Hepatic stellate cell (primary cell): Measurements from ENCODE around the gene NF1.

ENCODE experiments used
- DNase-seq: peaks from one replicate; pipeline ENCODE4 v3.0.0; 2011; ENCODE audit warnings: low spot score

The NF1 gene

DNA sequence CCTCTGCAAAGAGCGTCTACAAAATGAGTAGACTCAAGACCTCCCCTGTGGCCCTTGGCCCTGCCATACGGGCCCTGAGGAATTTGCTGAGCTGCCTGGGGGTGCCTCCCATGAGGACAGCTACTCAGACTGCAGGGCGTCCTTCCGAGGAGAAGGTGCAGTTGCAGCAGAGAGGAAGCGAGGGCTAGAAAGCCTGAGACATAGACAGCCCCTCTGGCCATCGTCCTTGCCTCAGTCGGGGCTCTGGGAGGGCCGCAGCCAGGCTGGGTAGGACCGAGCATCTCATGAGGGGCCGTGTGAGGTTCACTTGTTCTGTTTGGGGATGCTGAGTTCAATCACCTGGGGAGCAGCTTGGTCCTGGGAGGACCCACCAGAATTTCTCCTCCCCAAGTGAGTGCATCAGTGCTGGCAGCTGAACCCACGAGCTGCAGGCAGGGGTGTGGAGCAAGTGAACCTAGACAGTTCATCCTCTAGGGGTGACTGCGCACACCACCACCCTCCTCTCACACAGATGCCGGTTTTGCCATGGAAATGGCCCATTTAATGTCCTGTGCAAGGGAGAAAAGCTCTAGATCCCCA is 317.0 kb downstream of the NF1 start:
- no peak for DNase-seq

DNA sequence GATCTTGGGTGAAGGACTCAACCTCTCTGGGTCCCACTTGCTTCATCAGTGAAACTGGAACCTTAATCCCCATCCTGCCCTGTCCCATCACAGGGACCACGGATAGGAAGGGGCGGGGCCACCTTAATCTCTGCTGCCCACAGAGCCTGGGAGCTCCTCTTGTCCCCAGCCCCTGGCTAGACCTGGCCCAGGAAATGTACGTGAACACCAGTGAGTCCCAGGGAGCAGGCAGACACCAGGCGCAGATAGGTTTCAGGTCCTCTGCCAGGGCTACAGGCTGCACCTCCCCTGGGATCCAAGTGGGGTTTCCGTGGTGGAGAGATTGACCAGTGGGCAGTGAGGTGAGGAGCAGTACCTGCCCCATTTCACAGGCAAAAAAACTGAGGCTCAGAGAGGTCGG is 317.7 kb downstream of the NF1 start:
- no peak for DNase-seq

DNA sequence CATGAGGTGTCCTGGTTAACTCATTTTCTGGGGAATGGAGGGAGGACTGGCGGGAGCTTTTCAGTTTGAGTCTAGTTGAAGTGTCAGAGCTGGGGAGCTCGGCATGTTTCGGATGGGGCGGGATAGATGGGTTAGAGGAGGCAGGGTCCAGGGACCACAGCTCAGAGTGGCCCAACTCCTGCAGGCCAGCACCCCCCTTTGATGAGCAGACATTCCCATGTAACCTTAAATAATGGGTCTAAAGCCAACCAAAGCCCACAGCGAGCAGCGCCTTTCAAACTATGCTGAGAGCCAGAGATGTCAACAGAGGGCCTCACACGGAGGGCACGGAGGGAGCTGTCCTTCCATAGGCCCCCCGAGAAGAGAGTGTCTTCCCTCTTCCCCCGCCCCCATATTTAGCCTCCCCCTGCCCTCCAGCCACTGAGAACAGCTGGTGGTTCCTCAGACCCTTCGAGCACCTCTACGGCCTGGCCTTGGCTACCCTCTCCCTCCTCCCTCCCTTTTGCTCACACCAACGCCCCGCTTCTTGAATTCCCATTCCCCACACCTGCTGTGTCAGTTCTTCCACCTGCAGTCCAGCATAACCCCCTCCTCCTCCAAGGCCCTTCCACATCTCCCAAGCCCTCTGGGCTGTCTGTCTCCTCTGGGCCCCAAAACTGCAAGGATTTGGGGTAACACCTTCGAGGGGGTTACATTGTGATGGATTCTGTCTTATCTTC is 318.5 kb downstream of the NF1 start:
- no peak for DNase-seq

DNA sequence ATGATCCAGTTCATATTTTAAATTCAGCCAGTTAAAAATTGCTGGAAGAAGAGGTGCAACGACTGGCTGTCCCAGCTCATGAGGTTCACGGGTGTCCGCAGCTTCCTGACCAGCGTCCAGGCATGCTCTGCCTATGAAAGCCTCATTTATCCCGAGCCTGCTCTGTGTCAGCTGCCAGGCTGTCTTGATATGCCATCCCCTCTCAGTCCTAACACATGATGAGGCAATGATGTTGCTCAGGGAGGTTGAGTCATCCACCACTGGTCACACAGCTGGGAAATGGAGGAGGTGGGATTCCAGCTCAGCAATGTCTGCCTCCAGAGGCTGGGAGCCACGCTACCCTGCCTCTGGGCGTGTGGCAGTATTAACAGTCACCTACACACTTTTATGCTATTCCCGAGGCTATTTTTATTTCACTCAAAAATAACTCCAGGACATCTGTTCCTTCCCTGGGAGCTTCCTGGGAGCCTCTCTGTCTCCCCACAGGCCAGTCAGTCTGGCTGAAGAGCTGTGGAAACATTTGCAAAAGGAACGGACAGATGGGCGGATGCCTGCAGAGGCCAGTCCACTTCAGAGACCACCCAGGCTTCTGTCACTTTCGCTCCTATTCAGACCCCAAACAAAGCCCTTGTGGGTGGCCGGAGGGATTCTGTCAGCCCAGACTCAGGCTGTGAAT is 319.2 kb downstream of the NF1 start:
- peak; percentile 91 for DNase-seq

DNA sequence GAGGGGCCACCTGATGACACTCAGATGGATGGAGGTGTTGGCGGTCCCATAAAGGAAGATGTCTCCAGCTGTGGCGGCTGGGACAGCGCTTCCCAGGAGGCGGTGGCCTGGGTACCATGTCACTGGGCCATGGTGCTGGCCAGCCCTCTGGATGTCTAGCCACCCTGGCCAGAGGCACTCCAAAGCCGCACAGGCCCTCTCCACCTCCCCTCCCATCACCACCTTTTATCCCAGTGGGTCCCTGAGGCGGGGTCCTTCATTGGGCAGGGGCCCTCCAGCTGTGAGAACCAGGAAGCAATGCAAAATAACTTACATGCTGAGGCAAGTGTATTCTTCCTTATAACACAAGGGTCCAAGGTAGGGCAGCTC is 319.8 kb downstream of the NF1 start:
- DNase-seq, result no peak

DNA sequence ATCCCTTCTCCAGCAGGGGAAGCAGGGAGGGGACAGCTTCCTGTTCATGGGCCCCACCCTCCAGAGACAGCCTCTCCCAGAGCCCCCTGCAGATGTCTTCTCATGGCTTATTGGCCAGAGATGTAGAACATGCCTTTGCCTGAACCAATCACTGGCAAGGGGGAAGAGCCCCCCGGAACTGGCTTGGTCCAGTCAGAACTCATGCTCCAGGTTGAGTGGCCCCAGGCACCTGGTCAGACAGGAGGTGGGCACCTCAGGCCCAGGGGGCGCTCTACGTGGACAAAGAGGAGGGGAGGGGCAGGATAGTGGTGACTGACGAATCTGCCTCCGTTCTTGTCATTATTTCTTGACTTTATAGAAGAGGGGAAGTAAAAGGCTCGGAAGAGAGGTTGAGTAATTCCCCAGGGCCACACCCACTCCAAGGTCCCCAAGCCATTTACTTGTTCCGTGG is 320.3 kb downstream of the NF1 start:
- DNase-seq, result no peak

DNA sequence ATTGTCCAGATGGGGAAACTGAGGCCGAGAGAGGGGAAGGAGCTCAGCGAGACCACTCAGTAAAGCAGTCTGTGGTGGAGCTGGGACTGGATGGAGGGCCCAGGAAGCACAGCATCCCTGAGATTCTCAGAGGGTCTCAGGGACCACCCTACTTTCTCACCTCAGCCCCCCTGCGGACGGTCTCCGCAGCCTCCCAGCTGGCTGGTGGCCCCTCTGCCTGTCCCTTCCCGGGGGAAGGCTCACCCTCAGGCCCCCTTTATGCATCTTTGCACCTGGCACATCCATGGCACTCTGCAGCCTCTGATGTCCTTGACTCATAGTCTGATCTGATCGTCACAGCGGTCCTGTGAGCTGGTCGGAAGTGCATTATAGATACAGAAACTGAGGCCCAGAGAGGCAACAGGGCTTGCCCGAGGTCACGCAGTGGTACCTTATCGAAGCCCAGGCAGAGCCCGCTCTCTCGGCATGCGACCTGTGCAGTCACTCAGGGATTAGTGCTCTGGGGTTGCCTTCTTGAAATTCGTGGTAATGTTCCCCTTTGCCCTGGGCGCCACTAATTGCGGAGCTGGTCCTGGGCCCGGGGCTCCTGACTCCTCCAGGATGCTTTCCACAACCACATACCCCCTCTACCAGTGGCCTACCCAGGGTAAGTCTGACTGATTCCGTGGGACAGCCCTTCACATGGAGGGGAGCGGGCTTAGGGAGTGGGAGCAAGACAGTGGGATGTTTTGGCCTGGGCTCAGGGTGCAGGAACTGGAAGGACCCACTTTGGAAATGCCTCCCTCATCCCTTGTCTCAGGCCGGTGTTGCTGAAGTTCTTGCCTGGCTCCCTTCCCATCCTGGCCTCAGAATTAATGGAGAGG is 321.1 kb downstream of the NF1 start:
- DNase-seq, result no peak

DNA sequence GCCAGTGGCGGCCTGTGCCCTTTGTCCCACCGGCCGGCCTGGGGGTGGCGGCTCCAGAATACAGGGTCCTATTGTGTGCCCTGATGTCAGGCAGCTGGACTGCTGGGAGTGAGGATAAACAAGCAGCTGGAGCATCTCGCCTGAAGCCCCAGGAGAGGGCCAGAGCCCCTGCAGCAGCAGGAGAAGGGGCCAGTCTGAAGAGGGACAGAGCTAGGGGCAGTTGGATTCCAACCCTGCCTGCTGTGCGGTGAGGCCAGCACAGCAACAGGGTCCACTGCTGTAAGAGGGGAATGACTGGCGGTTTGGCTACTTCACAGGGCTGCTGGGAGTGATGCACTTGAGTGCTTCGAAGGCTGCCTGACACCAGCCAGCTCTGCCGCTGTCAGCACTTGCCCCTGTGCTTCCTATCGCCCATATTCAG is 321.7 kb downstream of the NF1 start:
- no peak for DNase-seq

DNA sequence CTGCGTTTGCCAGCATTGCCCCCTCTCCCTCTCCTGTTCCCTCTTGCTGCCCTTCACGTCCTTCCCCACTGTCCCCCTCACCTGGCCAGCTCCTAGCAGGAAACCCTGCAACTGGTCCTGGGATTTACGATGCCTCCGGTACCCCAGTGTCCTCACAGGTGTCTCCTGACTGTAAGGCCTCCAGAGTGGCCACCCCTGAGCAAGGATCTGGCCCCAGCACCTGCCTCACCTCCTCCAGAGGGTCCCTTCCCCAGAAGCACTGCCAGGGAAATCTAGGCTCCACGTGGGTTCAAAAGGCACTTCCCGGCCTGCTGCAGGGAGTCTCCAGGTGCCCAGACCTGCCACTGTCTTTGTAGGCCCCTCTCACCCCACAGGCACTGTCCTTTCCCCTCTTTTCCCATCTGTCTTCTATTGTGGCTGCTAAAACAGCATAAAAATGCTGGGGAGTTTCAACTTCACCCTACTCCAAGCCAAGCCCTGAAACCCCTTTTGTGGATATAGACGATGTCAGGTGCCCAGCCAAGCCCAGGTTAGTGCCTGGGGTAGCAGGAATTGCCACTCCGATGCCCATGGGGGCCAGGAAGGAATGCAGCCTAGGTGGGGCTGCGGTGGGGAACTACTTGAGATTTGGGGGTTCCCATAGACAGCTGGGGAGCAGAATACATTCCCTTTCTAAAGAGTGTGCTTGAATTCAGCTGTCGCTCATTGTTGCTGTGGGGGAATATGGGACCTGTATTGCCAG is 322.4 kb downstream of the NF1 start:
- no peak for DNase-seq

DNA sequence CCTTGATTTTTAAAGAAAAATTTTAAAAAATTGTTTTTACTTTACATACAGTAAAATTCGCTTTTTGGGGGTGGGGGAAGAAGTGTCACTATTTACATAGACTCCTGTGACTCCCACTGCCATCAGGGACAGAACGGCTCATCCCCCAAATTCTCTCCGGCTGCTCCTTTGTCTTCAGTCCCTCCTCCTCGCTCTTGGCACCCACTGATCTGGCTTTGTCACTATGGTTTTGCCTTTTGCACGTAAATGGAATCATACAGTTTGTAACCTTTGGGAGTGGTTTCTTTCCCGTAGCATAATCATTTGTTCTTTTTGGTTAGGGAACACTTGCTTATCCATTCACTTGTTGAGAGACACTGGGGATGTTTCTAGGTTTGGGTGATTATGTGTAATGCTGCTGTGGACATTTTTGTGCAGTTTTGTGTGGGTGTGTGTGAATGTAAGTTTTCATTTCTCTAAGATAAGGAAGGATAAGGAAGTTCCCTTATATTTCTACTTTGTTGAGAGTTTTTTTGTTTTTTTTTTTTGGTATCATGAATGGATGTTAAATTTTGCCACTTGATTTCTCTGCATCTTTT is 324.1 kb downstream of the NF1 start:
- DNase-seq, result no peak

DNA sequence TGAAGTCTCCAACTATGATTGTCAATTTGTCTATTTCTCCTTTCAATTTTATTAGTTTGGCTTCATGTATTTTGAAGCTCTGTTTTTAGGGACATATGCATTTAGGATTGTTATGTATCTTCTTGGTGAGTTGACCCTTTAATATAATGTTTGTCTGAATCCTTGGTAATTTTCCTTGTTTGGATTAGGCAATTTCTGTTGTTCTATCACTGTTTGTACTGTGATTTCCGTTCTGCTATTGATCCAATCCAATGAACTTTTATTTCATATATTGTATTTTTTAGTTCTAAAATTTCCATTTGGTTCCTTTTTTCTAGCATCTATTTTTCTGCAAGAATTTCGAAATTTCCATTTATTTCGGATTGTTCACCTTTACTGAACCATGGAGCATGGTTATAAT is 327.7 kb downstream of the NF1 start:
- DNase-seq, result no peak

DNA sequence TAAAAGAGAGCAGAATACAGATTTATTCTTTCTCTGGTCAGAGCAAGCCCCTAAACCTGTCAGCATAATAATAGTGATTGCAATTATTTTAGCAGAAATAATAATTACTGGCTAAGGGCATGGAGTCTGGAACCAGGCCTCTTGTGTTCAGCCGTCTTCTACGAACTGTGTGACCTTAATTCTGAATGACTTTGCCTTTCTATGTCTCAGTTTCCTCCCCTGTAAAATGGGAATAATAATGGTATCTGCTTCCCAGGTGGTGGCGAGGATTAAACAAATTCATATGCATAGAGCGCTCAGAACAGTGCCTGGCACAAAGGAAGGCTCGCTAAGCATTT is 330.1 kb downstream of the NF1 start:
- no peak for DNase-seq

DNA sequence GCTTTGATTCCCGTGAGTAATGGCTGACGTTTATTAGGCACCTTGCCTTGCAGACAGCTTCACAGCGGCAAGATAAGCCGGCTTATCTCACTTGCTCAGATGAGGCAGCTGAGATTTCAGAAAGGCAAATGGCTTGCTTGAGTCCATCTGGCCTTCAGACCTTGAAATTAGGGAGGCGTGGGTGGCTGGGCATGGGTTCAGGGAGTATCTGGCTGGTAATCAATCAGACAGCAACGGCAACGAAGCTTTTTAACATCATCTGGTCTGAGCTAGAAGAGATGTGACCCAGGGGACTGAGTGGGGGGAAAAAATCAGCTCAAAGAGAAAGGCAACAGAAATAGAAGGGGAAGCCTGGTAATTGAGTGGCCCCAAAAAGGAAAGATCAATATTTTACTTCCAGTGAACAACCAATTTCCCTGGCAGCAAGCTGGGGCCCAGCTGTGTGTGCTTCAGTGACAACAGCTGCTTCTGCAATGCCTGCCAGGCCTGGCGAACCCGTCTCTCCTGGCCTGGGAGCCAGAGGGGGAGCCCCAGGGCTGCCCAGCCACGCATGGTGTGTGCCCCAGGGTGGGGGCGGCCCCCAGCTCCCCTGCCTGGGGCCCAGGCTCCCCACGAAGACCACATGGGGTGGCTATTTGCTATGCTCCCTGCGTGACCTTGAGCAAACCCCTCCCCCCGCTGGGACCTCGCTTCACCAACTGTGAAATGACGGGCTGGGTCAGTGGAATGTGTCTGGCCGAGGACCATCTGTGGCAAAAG is 330.7 kb downstream of the NF1 start:
- DNase-seq, result no peak
